H9 (cell line): ENCODE results near the gene SLC6A8. TPM values are rescaled to one million over a fixed set of nuclear protein-coding genes. Genes with fewer than 3 reads are reported as not detected.
A peak's percentile ranks its signal among the peaks of the same experiment; 100 is the strongest.

Experiments used
- DNase-seq: peaks from one replicate; pipeline ENCODE4 v3.0.0-alpha.2; 2017
- H2AFZ ChIP-seq: one replicate; pipeline ENCODE4 v1.6.1; 2013; ENCODE audit warnings: mild to moderate bottlenecking, low read length, control low read depth, moderate library complexity
- H2AK5ac ChIP-seq: 2 replicates; pipeline ENCODE4 v1.6.1; 2013; ENCODE audit warnings: low read length, control low read depth, mixed read lengths; ENCODE audit not compliant: insufficient read length
- H2BK120ac ChIP-seq: one replicate; pipeline ENCODE4 v1.6.1; 2013; ENCODE audit warnings: low read depth, mild to moderate bottlenecking, low read length, control low read depth, inconsistent platforms; ENCODE audit not compliant: poor library complexity, severe bottlenecking
- H2BK12ac ChIP-seq: 2 replicates; pipeline ENCODE4 v1.6.1; 2013; ENCODE audit warnings: low read length, control low read depth, mixed read lengths, low read depth; ENCODE audit not compliant: insufficient read length
- H2BK15ac ChIP-seq: 2 replicates; pipeline ENCODE4 v1.6.1; 2013; ENCODE audit warnings: low read depth, low read length, control low read depth
- H2BK20ac ChIP-seq: one replicate; pipeline ENCODE4 v1.6.1; 2013; ENCODE audit warnings: low read depth, mild to moderate bottlenecking, low read length, control low read depth, inconsistent platforms; ENCODE audit not compliant: poor library complexity, severe bottlenecking
- H2BK5ac ChIP-seq: 2 replicates; pipeline ENCODE4 v1.6.1; 2013; ENCODE audit warnings: low read length, control low read depth, mixed read lengths; ENCODE audit not compliant: insufficient read length
- H3K14ac ChIP-seq: 2 replicates; pipeline ENCODE4 v1.6.1; 2013; ENCODE audit warnings: low read length, control low read depth; ENCODE audit not compliant: insufficient read depth
- H3K18ac ChIP-seq: 2 replicates; pipeline ENCODE4 v1.6.1; 2013; ENCODE audit warnings: low read depth, mild to moderate bottlenecking, mixed read lengths, low read length, control low read depth; ENCODE audit not compliant: insufficient read length
- H3K23ac ChIP-seq: 2 replicates; pipeline ENCODE4 v1.6.1; 2013; ENCODE audit warnings: low read length, control low read depth, mixed read lengths, low read depth; ENCODE audit not compliant: insufficient read length
- H3K23me2 ChIP-seq: 2 replicates; pipeline ENCODE4 v1.6.1; 2013; ENCODE audit warnings: low read depth, mild to moderate bottlenecking, mixed read lengths, low read length, control low read depth; ENCODE audit not compliant: insufficient read length, poor library complexity, severe bottlenecking
- H3K27ac ChIP-seq: 2 replicates; pipeline ENCODE4 v1.5.1; 2013; ENCODE audit warnings: low read length, control low read depth, mixed read lengths, low read depth; ENCODE audit not compliant: insufficient read length
- H3K27me3 ChIP-seq: 2 replicates; pipeline ENCODE4 v1.6.1; 2013; ENCODE audit warnings: low read length, control low read depth, inconsistent platforms; ENCODE audit not compliant: insufficient read depth
- H3K4ac ChIP-seq: 2 replicates; pipeline ENCODE4 v1.6.1; 2013; ENCODE audit warnings: low read depth, mild to moderate bottlenecking, control low read depth, inconsistent platforms, low read length, moderate library complexity
- H3K4me1 ChIP-seq: 2 replicates; pipeline ENCODE4 v1.6.1; 2013; ENCODE audit warnings: low read length, control low read depth, inconsistent platforms; ENCODE audit not compliant: insufficient read depth
- H3K4me2 ChIP-seq: 2 replicates; pipeline ENCODE4 v1.6.1; 2013; ENCODE audit warnings: low read length, control low read depth, mixed read lengths; ENCODE audit not compliant: insufficient read length, insufficient read depth
- H3K56ac ChIP-seq: 2 replicates; pipeline ENCODE4 v1.6.1; 2013; ENCODE audit warnings: low read depth, mild to moderate bottlenecking, mixed read lengths, low read length, control low read depth; ENCODE audit not compliant: insufficient read length
- H3K79me1 ChIP-seq: 2 replicates; pipeline ENCODE4 v1.6.1; 2013; ENCODE audit warnings: low read depth, mild to moderate bottlenecking, moderate library complexity, low read length, control low read depth, inconsistent platforms; ENCODE audit not compliant: insufficient read depth, poor library complexity, severe bottlenecking
- H3K79me2 ChIP-seq: 2 replicates; pipeline ENCODE4 v1.6.1; 2013; ENCODE audit warnings: low read length, control low read depth, inconsistent platforms; ENCODE audit not compliant: insufficient read depth
- H3K9ac ChIP-seq: 2 replicates; pipeline ENCODE4 v1.6.1; 2013; ENCODE audit warnings: low read length, control low read depth, mixed read lengths; ENCODE audit not compliant: insufficient read length; ENCODE audit errors: extremely low read depth
- H3K9me3 ChIP-seq: one replicate; pipeline ENCODE4 v1.6.1; 2013; ENCODE audit warnings: low read depth, low read length, inconsistent platforms; ENCODE audit not compliant: control insufficient read depth
- H3T11ph ChIP-seq: one replicate; pipeline ENCODE4 v1.6.1; 2013; ENCODE audit warnings: mild to moderate bottlenecking, low read length, control low read depth, inconsistent platforms
- H4K20me1 ChIP-seq: one replicate; pipeline ENCODE4 v1.6.1; 2013; ENCODE audit not compliant: control insufficient read depth, insufficient read length, insufficient read depth
- H4K5ac ChIP-seq: 2 replicates; pipeline ENCODE4 v1.6.1; 2013; ENCODE audit warnings: low read depth, mild to moderate bottlenecking, mixed read lengths, low read length, control low read depth; ENCODE audit not compliant: insufficient read length
- H4K8ac ChIP-seq: replicated peaks from 2 replicates; pipeline ENCODE4 v1.6.1; 2013; ENCODE audit warnings: low read length, control low read depth, mixed read lengths, low read depth; ENCODE audit not compliant: insufficient read length
- H4K91ac ChIP-seq: 2 replicates; pipeline ENCODE4 v1.6.1; 2013; ENCODE audit warnings: low read depth, mild to moderate bottlenecking, moderate library complexity, mixed read lengths, low read length, control low read depth; ENCODE audit not compliant: insufficient read length
- H3K27ac Mint-ChIP-seq, 3 experiments: 2 replicates in 2 of 3; 3 replicates in 1 of 3; pipeline ENCODE4 v1.8.0; 2020 to 2021; ENCODE audit warnings: mixed read lengths in 3 of 3, mild to moderate bottlenecking in 1 of 3, moderate library complexity in 1 of 3
- H3K27me3 Mint-ChIP-seq: 2 replicates; pipeline ENCODE4 v1.8.0; 2021; ENCODE audit warnings: low read depth, mild to moderate bottlenecking, moderate library complexity, mixed read lengths
- H3K36me3 Mint-ChIP-seq, 3 experiments: 2 replicates in 2 of 3; 3 replicates in 1 of 3; pipeline ENCODE4 v1.8.0; 2020 to 2021; ENCODE audit warnings: low read depth in 3 of 3, mixed read lengths in 3 of 3; ENCODE audit not compliant: insufficient read depth in 1 of 3
- H3K4me1 Mint-ChIP-seq, 2 experiments: 2 replicates each; pipeline ENCODE4 v1.8.0; 2020; ENCODE audit warnings: mixed read lengths in 2 of 2
- H3K4me3 Mint-ChIP-seq, 2 experiments: 2 replicates in 1 of 2; 3 replicates in 1 of 2; pipeline ENCODE4 v1.8.0; 2020 to 2021; ENCODE audit warnings: mild to moderate bottlenecking in 2 of 2, mixed read lengths in 2 of 2, moderate library complexity in 1 of 2
- H3K9me3 Mint-ChIP-seq, 2 experiments: 2 replicates in 1 of 2; 3 replicates in 1 of 2; pipeline ENCODE4 v1.8.0; 2020; ENCODE audit warnings: mild to moderate bottlenecking in 2 of 2, mixed read lengths in 2 of 2, moderate library complexity in 1 of 2
- WGBS: extraction: QIAGEN DNeasy Blood & Tissue Kit; methylation state at CpG from one replicate; pipeline ENCODE4 v1.1.7; 2013; ENCODE audit warnings: missing lambda C conversion rate, low lambda C conversion rate, mixed read lengths; ENCODE audit not compliant: insufficient read length; ENCODE audit errors: extremely low coverage; 5-methylcytosine and 5-hydroxymethylcytosine counted together
- total RNA-seq: library from RNA; stranded (reverse); gene quantifications from 2 replicates; pipeline ENCODE4 v1.2.1, GENCODE V29; 2021
- TF ChIP-seq, protein P1 (sequence below): fragments of 200-600 bp; sonication (generic); conservative IDR thresholded peaks from 3 replicates; pipeline ENCODE4 v1.8.0; 2021; ENCODE audit warnings: antibody characterized with exemption, mild to moderate bottlenecking

Gene SLC6A8
- total RNA-seq, 1 experiment from 2014 or later, result 229 TPM

DNA sequence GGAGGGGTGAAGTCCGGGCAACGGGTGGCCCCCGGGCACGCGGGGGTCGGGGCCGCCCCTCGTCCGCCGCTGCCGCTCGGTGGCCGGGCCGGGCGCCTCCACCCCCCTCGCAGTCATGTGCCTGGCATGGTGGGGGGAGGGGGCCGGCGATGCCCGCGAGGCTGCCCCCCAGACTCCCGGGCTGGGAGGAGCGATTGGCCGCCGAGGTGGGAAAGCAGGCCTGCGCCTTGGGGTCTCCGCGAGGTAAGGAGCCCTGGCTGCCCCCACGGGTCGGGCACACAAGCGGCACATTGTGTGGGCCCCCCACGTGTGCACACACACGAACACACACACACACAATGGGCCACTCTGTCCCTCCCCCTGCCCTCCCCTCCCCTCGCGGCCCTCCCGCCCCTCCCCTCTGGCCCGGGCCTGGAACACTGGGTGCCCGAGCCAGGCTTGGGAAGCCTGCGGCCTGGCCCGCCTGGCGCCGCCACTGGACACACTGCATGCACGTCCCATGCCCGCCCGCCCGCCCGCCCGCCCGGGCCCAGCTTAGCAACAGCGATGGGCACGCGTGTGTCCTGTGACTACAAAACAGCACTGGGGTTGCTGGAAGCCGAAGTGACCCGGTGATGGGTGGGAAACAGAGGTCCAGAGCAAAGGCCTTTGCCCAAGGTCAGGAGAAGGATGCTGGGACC lies 1.3 kb downstream of the SLC6A8 start:
- Histone ChIP-seq H2BK15ac (no peak overlapping the region), H3K18ac (no peak overlapping the region), H3K9me3 (peaks cover 6% of the 10 kb centered on the region), H3T11ph (no peak overlapping the region), H3K4me2 (peak overlapping the region; percentile 54), H3K9ac (no peak overlapping the region), H2BK120ac (no peak overlapping the region), H3K27ac (no peak overlapping the region), H3K79me1 (no peaks in the 10 kb centered on the region), H3K4ac (no peak overlapping the region), H4K20me1 (peaks cover 5% of the 10 kb centered on the region), H2BK5ac (no peak overlapping the region), H3K79me2 (no peaks in the 10 kb centered on the region; the same call in 1 of the 2 replicates), H2AFZ (no peak overlapping the region), H3K23me2 (no peaks in the 10 kb centered on the region), H2BK20ac (no peak overlapping the region), H3K27me3 (no peaks in the 10 kb centered on the region), H4K8ac (no peak overlapping the region), H3K23ac (no peak overlapping the region), H4K5ac (no peak overlapping the region), H4K91ac (no peak overlapping the region), H3K14ac (no peak overlapping the region), H2AK5ac (no peak overlapping the region), H3K4me1 (no peaks in the 10 kb centered on the region; the same call in 1 of the 2 replicates), H2BK12ac (no peak overlapping the region), H3K56ac (no peak overlapping the region)
- WGBS, result no CpG with 5 or more reads among the region's 53 CpGs
- no peak for DNase-seq
- Mint-ChIP-seq H3K4me3 (peak overlapping the region; percentile 65 to 74; a peak in 4 of 5 replicates), H3K36me3 (peaks cover 15 to 41% (median 40%) of the 10 kb centered on the region in 3 experiments; a peak in 6 of 7 replicates), H3K9me3 (peaks cover 26 to 52% of the 10 kb centered on the region in 2 experiments), H3K27ac (no peak overlapping the region), H3K4me1 (peaks cover 9 to 15% of the 10 kb centered on the region in 2 experiments), H3K27me3 (0 out of 2 replicates have a peak, but pooled peaks cover 2% of the 10 kb centered on the region)
- TF ChIP-seq, protein P1, sequence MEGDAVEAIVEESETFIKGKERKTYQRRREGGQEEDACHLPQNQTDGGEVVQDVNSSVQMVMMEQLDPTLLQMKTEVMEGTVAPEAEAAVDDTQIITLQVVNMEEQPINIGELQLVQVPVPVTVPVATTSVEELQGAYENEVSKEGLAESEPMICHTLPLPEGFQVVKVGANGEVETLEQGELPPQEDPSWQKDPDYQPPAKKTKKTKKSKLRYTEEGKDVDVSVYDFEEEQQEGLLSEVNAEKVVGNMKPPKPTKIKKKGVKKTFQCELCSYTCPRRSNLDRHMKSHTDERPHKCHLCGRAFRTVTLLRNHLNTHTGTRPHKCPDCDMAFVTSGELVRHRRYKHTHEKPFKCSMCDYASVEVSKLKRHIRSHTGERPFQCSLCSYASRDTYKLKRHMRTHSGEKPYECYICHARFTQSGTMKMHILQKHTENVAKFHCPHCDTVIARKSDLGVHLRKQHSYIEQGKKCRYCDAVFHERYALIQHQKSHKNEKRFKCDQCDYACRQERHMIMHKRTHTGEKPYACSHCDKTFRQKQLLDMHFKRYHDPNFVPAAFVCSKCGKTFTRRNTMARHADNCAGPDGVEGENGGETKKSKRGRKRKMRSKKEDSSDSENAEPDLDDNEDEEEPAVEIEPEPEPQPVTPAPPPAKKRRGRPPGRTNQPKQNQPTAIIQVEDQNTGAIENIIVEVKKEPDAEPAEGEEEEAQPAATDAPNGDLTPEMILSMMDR, result no peak
